HG03575 (cell line): ENCODE results near the gene MED27.

ENCODE experiments used
- ATAC-seq: cut with Tn5 transposase; IDR thresholded peaks from one replicate; pipeline ENCODE4 v1.9.1; 2021; ENCODE audit not compliant: unreplicated experiment, insufficient number of reproducible peaks, low FRiP score; ENCODE audit errors: extremely low read depth

The MED27 gene

GRCh38 chr9:132049323-132049882 lies 30.3 kb downstream of the MED27 start:
- ATAC-seq, result no peak

- ATAC-seq, result no peak
Observed at GRCh38 chr9:132048201-132048600, 31.5 kb downstream of the MED27 start.

GRCh38 chr9:132046456-132046855 lies 33.2 kb downstream of the MED27 start:
- no peak for ATAC-seq

- no peak for ATAC-seq
Observed at GRCh38 chr9:132044176-132044875, 35.3 kb downstream of the MED27 start.

DNA sequence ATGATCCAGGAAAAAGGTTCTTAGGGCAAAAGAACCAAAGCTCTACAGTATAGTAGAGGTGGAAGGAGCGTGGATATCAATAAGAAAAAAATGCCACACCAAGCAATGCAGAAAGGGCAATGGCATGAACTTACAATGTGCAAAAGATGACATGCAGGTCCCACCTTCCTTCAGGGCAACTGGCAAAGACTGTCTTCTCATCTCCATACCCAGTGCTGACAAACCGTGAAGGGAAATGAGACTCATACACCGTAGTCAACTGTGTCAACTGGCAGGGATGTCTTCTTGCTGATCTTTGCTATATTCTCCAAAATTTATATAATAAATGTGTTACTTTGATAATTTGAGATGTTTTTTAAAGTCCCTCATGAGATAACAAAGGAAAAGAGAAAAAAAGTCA lies 36.0 kb downstream of the MED27 start:
- ATAC-seq, result no peak

- no peak for ATAC-seq
Observed at GRCh38 chr9:132042324-132042723, 37.3 kb downstream of the MED27 start.

DNA sequence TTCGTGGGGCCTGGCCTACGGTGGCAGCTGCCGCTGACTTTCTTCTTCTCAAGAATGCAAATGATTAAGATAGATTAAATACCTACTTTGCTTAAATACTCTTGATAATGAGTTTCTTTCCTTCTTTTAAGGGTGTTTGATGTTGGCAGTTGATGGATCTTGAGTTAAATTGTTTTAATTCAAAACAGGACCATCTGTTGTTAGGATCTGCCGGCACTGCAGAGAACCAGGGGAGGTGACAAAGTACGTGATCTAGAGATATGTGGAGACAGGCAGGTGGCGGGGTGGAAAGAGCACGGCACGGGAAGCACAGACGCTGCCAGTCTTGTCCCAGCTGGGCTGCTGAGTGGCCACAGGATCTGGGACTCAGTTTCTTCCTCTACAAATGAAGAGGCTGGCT lies 37.9 kb downstream of the MED27 start:
- no peak for ATAC-seq

GRCh38 chr9:132040808-132041207 lies 38.9 kb downstream of the MED27 start:
- ATAC-seq, result no peak

GRCh38 chr9:132040246-132040645 lies 39.4 kb downstream of the MED27 start:
- no peak for ATAC-seq

GRCh38 chr9:132039284-132039683 lies 40.4 kb downstream of the MED27 start:
- no peak for ATAC-seq

- no peak for ATAC-seq
Observed at GRCh38 chr9:132037458-132037857, 42.2 kb downstream of the MED27 start.

- ATAC-seq, result no peak
Observed at GRCh38 chr9:132036521-132036920, 43.1 kb downstream of the MED27 start.

DNA sequence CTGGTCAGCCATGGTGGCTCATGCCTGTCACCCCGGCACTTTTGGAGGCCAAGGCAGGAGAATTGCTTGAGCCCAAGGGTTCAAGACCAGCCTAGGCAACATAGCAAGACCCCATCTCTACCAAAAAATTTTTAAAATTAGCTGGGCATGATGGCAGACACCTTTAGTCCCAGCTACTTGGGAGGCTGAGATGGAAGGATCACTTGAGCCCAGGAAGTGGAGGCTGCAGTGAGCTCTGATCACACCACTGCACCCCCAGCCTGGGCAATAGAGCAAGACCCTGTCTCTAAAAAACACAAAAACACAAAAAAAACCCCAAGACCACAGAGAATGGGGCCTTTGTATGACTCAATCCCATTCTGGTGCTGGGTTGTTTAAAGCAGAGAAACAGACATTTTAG lies 44.0 kb downstream of the MED27 start:
- ATAC-seq, result no peak

DNA sequence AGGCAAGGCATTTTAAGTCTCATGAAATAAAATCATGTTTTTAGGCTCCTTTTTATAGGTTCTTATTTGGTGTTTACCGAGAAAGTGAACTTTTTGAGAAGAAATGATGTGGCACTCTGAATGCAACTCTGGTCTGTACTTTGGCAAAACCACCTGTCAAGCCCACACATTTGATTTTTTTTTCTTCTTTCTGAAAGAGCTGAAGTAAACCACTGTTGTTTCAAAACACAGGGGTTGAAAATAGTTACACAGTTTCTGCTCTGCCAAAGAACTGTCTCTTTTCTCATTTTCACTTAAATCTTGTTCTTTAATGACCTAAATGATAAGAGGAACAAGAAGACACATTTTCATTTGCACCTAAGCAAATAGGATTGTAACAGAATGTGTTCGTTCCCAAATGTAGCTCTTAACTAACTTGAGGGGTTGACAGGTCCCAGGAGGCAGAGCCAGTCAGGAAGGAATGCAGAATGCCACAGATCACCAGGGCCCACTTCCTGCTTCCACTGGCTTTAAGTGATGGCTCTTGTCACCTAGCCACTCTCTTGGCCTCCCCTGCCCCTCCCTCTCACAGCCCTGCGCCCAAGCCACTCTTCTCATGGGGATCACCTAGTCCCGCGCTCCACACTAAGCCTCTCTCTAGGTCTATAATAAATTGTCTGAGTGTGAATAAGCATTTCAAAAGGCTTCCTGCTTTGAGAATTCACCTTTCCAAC lies 47.3 kb downstream of the MED27 start:
- ATAC-seq, result no peak

- no peak for ATAC-seq
Observed at GRCh38 chr9:132031467-132032237, 48.0 kb downstream of the MED27 start.

DNA sequence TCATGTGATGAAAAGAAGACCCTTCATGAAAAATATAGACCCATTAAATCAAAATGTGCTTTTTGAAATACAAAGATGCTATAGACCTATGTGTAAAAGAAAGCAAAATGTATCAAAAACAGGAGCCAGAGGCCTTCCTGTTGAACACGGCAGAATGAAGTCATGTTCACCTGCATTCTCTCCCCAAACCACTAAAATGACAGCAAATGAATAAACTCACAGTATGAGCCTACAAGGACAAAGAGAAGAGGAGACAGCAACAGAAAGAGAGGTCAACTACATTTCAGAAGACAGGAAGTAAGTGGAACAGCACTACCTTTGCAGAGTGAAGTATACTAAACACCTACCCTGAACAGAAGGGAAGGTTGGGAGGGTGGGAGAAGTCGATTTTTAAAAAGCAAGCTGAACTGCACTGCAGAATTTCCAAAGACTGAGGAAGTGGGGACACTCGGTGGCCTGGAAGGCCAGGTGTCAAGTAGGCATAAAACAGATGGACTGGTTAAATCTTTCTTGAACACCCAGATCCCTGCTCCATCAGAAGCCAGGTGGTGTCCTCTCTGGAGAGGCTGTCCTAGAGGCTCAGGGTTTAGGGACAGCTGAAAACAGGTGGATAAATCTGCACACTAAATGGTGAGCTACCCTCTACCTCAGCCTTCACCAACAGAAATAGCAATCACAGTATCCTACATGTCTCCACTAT lies 48.9 kb downstream of the MED27 start:
- ATAC-seq, result no peak

DNA sequence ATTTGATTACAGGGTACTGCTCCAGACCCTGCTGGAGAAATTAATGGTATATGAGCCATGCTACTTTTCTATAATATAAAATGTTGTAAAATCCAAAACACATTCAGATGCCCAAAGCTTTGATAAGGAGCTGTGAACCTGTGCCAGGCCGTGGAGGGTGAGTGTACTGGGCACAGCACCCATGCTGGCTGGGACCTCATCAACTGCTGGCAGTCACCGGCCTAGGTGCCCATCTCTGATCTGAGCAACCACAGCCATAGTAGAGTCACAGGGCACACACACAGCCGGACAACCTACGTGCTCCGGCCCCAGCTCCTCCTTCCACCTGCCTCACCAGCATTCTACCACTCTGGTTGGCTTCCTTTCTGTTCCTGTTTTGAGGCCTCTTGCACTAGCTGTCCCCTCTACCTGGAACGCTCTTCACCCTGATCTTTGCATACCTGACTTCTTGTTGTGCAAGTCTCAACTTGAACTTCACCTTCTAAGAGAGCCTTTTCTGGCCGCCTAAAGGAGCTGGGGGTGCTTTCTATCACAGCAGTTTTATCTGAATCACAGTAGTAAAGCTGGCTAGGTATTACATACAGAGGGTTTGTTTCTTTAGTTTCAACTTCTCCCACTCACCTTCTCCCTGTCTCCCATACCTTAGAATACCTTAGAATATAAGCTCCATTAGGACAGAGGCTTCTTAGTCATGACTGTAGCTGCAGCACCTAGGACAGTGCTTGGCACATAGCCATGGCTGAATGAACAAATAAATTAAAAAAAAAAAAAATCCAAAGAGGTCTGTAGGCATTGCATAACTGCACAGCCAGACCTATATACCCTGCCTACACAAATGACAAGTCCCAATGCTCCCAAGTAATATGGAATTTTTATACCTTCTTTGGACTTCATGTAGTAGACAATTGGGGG lies 51.7 kb downstream of the MED27 start:
- no peak for ATAC-seq

DNA sequence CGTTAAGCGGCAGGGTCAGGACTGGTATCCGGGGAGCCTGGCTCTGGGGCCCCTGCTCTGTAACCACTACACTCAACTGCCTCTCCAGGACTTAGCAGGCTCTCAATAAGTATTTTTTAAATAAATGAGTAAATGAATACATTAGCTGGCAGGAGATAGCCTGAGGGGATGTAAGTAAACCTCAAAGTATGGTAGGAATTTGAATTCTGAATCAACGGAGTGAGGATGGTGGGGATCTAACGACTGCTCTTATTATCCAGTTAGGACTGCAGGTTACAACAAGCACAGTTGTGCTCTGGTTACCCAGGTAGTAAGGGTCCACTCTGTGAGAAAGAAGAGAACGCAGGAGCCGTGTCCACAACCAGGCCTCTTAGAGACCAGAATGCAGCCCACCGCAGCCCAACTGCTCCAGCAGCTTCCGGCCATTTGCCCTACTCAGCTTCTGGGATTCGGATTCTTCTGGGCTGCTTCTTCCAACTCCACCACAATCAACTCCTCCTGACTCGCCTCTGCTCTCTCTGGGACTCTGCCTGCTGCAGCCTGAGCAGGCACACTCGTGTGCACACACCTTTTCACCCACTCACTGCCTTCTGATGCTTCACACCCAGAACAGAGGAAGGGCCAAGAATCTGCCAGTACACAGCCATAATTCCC lies 52.6 kb downstream of the MED27 start:
- ATAC-seq, result no peak
